SU-DHL-6 (cell line): ENCODE data around the gene SLC2A4RG.

Experiments
- H2AFZ ChIP-seq: fragments of 200-600 bp; sonication (generic); 2 replicates; pipeline ENCODE4 v1.6.1; 2014; ENCODE audit warnings: low read depth, mild to moderate bottlenecking, moderate library complexity, mixed read lengths, antibody characterized with exemption, low read length; ENCODE audit not compliant: severe bottlenecking
- H3F3A ChIP-seq: fragments of 200-600 bp; shearing (Covaris generic); 2 replicates; pipeline ENCODE4 v1.6.0; 2016; ENCODE audit warnings: antibody characterized with exemption, mild to moderate bottlenecking; ENCODE audit not compliant: insufficient read depth
- H3K27ac ChIP-seq: fragments of 200-600 bp; sonication (generic); 2 replicates; pipeline ENCODE4 v1.5.1; 2016; ENCODE audit warnings: low read depth, mild to moderate bottlenecking, low read length, moderate library complexity, mixed read lengths
- H3K27me3 ChIP-seq: fragments of 200-600 bp; sonication (generic), shearing (Covaris generic); 2 replicates; pipeline ENCODE4 v1.6.0; 2014; ENCODE audit warnings: mild to moderate bottlenecking, low read length
- H3K36me3 ChIP-seq: fragments of 200-600 bp; sonication (generic); 2 replicates; pipeline ENCODE4 v1.6.1; 2014; ENCODE audit warnings: mild to moderate bottlenecking, low read length, mixed read lengths
- H3K4me2 ChIP-seq: fragments of 300-600, 200-600 bp; shearing (Covaris generic), sonication (generic); 2 replicates; pipeline ENCODE4 v1.6.0; 2014; ENCODE audit warnings: low read length, low read depth, mild to moderate bottlenecking; ENCODE audit not compliant: poor library complexity, severe bottlenecking
- H3K4me3 ChIP-seq: fragments of 200-600 bp; sonication (generic); 2 replicates; pipeline ENCODE4 v1.5.1; 2014; ENCODE audit warnings: antibody characterized with exemption, low read length, mild to moderate bottlenecking, mixed read lengths; ENCODE audit not compliant: insufficient read depth, poor library complexity, severe bottlenecking
- H3K79me2 ChIP-seq: fragments of 200-600 bp; sonication (generic); 2 replicates; pipeline ENCODE4 v1.6.1; 2014; ENCODE audit warnings: mild to moderate bottlenecking, low read length, moderate library complexity; ENCODE audit not compliant: insufficient read depth
- H3K9ac ChIP-seq: fragments of 200-600 bp; sonication (generic); 2 replicates; pipeline ENCODE4 v1.7.0; 2014; ENCODE audit warnings: mild to moderate bottlenecking, low read length
- H3K9me2 ChIP-seq: fragments of 200-600 bp; sonication (generic); replicated peaks from 2 replicates; pipeline ENCODE4 v1.6.1; 2014; ENCODE audit warnings: low read length; ENCODE audit not compliant: insufficient read depth
- H3K9me3 ChIP-seq: fragments of 200-600 bp; sonication (generic); 2 replicates; pipeline ENCODE4 v1.6.1; 2014; ENCODE audit warnings: low read length, mixed read lengths; ENCODE audit not compliant: insufficient read depth
- H4K20me1 ChIP-seq: fragments of 200-600 bp; sonication (generic); 2 replicates; pipeline ENCODE4 v1.6.1; 2014; ENCODE audit warnings: low read depth, mild to moderate bottlenecking, antibody characterized with exemption, low read length, moderate library complexity, mixed read lengths
- CTCF ChIP-seq: fragments of 200-600 bp; sonication (generic); IDR thresholded peaks from one replicate; pipeline ENCODE4 v1.5.1; 2017; ENCODE audit warnings: antibody characterized with exemption, mild to moderate bottlenecking, low read length, moderate library complexity; ENCODE audit not compliant: insufficient read depth, poor library complexity, severe bottlenecking
- EZH2phosphoT487 ChIP-seq: fragments of 200-600 bp; sonication (generic), shearing (Covaris generic); conservative IDR thresholded peaks from 2 replicates; pipeline ENCODE4 v1.6.1; 2018; ENCODE audit warnings: mild to moderate bottlenecking, antibody characterized with exemption, low read length, moderate library complexity, mixed read lengths

Gene SLC2A4RG

GRCh38 chr20:63735859-63736718 lies 3.5 kb upstream of the SLC2A4RG start, which contains the start of gene LIME1:
TSS of gene LIME1 (plus strand) at chr20:63736664. CDS start at chr20:63737550, 886 bp downstream.
- H3K27me3 ChIP-seq, result no peaks in the 10 kb centered on the region
- peak within 1 kb of the TSS; percentile 89 for H3K4me2 ChIP-seq
- no peak for TF ChIP-seq CTCF
- no peak for TF ChIP-seq EZH2phosphoT487
- no peak within 1 kb of the TSS for H2AFZ ChIP-seq
- no peaks in the 10 kb centered on the region for H3K9me3 ChIP-seq
- H3K27ac ChIP-seq, result peak within 1 kb of the TSS; percentile 97
- no peaks in the 10 kb centered on the region for H3K36me3 ChIP-seq
- H3K9ac ChIP-seq, result peak within 1 kb of the TSS; percentile 77
- H3K79me2 ChIP-seq, result peaks cover 10% of the 10 kb centered on the region; the same call in 1 of the 2 replicates
- no peaks in the 10 kb centered on the region for H4K20me1 ChIP-seq
- peaks cover 26% of the 10 kb centered on the region for H3F3A ChIP-seq
- peak within 1 kb of the TSS; percentile 55 for H3K4me3 ChIP-seq
- H3K9me2 ChIP-seq, result no peaks in the 10 kb centered on the region

- TF ChIP-seq CTCF (no peak), EZH2phosphoT487 (no peak)
- no peaks in the 10 kb centered on the region for H3K9me2 ChIP-seq
- no peaks in the 10 kb centered on the region for H3K9me3 ChIP-seq
- no peaks in the 10 kb centered on the region for H4K20me1 ChIP-seq
- H3K4me3 ChIP-seq, result peak overlapping the region; percentile 55
- H2AFZ ChIP-seq, result no peak overlapping the region
- peak overlapping the region; percentile 89 for H3K4me2 ChIP-seq
- H3K9ac ChIP-seq, result peak overlapping the region; percentile 77
- 0 out of 2 replicates have a peak, but pooled peaks cover 1% of the 10 kb centered on the region for H3K79me2 ChIP-seq
- peak overlapping the region; percentile 97 for H3K27ac ChIP-seq
- H3F3A ChIP-seq, result peaks cover 17% of the 10 kb centered on the region
- H3K36me3 ChIP-seq, result no peaks in the 10 kb centered on the region
- H3K27me3 ChIP-seq, result no peaks in the 10 kb centered on the region
Observed at GRCh38 chr20:63736893-63737694, 2.5 kb upstream of the SLC2A4RG start.

GRCh38 chr20:63737695-63737944 lies 2.0 kb upstream of the SLC2A4RG start:
- Histone ChIP-seq H3K4me3 (peak overlapping the region; percentile 55), H3K79me2 (no peaks in the 10 kb centered on the region), H3K36me3 (no peaks in the 10 kb centered on the region), H3K27me3 (no peaks in the 10 kb centered on the region), H2AFZ (no peak overlapping the region), H3K9ac (peak overlapping the region; percentile 77), H3K4me2 (peak overlapping the region; percentile 89), H3K9me3 (no peaks in the 10 kb centered on the region), H3F3A (peaks cover 17% of the 10 kb centered on the region), H3K27ac (peak overlapping the region; percentile 97), H3K9me2 (no peaks in the 10 kb centered on the region), H4K20me1 (no peaks in the 10 kb centered on the region)
- TF ChIP-seq CTCF (no peak), EZH2phosphoT487 (no peak)
